ENCODE data around the gene ETNK2. TPM values are rescaled to one million over a fixed set of nuclear protein-coding genes. Genes with fewer than 3 reads are reported as not detected.

Gene ETNK2
- polyA plus RNA-seq, result 1.5 TPM

DNA sequence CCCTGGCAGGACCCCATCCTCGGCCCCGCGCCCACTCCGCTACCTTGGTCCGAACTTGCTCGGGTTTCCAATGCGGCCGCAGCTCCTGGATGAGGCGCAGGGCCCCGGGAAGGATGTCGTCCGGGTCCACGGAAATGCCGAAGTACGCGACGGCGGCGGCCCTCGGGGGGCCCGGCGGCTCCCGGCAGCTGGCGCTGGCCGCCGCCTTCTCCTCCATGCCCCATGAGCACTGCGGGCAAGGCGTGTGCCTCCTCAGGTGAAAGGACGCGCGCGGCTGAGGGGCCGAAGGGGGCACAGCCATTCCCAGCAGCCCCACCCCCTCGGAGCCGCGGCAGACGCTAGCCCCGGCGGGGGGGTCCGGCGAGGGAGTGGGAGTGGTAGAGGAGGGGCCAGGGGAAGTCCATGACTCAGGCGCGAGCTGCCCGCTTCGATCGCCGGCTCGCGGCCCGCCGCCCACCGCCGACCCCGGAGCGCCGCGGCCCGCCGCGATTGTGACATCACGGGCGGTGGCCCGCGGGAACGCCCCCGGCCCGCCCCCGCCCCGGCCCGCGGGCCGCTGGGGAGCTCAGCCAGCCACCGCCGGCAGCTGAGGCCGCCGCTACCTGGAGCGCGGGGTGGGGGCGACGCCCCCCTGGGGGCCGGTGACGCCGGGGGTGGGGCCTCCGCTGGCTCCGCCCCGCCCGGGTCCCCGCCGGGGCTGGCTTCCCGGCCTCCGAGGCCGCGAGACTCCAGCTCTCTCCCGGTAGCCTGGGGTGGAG is at the start of gene ETNK2:
Gene ETNK2 (minus strand): TSS at position 493 of the 758 bp plus-strand sequence. CDS start 192 bp downstream, at position 301.
- H3K27me3 Mint-ChIP-seq, result peaks cover 22% of the 10 kb centered on the region
- H3K4me3 Mint-ChIP-seq, result peak within 1 kb of the TSS; percentile 70 to 94 (median 80)
- H3K27ac Mint-ChIP-seq, result peak within 1 kb of the TSS in 1 of 3 donors; percentile 52
- H3K36me3 Mint-ChIP-seq, result peaks cover 2% of the 10 kb centered on the region
- H3K4me1 Mint-ChIP-seq, result peaks cover 0 to 4% (median 0%) of the 10 kb centered on the region in 3 donors
- H3K9me3 Mint-ChIP-seq, result no peaks in the 10 kb centered on the region

- Mint-ChIP-seq H3K27ac (no peak overlapping the region), H3K27me3 (peaks cover 27% of the 10 kb centered on the region), H3K36me3 (peaks cover 1% of the 10 kb centered on the region), H3K4me1 (no peaks in the 10 kb centered on the region), H3K9me3 (no peaks in the 10 kb centered on the region), H3K4me3 (no peak overlapping the region)
Observed at GRCh38 chr1:204201348-204202040, 49.6 kb upstream of the ETNK2 start.

GRCh38 chr1:204199579-204199978 is 47.7 kb upstream of the ETNK2 start:
- peaks cover 22% of the 10 kb centered on the region for H3K27me3 Mint-ChIP-seq
- H3K4me3 Mint-ChIP-seq, result no peak overlapping the region
- no peaks in the 10 kb centered on the region for H3K9me3 Mint-ChIP-seq
- no peaks in the 10 kb centered on the region for H3K4me1 Mint-ChIP-seq
- H3K36me3 Mint-ChIP-seq, result peaks cover 1% of the 10 kb centered on the region
- H3K27ac Mint-ChIP-seq, result no peak overlapping the region

DNA sequence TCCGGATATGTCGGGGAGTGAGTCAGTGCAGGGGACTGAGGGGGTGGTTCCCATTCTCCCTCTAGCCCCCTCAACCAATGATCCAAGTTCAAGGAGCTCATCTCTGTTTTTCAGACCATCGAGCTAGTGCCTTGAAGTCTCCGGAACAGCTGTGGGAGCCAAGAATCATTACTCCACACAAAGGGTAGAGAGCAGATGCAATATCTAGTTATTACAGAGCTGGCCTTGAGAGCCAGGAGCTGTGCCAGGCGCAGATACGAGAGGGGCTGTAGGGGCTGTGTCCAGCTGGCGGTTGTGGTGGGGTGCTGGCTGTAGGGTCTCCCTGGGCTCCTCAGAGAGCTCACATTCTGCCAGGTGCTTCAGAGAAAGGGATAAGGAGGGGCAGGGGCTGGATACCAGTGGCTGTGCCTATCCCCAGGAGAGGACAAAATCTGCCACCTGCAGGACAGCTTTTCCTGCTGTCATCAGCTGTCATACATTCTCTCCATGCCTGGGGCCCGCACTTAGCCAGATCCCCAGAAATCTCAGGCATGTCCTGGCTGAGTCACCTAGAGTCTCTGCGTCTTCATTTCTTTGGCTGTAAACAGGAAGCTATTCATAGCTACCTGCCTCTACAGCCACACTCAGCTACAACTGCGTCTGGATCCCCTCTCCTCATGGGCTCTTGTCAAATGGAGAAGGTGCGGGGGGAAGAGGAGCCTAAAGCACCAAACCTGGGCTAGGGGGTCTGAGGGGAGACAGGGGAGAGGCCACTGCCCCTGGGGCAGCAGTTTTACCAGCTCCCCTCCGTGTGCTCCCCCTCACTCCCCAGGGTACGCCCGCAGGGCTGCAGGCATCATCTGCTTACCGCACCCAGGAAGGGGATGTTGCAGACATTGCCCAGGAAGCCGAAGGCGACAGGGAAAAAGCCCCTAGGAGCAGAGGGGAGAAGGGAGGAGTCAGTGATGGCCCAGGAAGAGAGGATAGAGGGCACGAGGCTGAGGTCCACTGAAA is 46.8 kb upstream of the ETNK2 start:
- Mint-ChIP-seq H3K36me3 (peaks cover 1% of the 10 kb centered on the region), H3K9me3 (no peaks in the 10 kb centered on the region), H3K4me1 (no peaks in the 10 kb centered on the region), H3K4me3 (no peak overlapping the region), H3K27me3 (peaks cover 25% of the 10 kb centered on the region), H3K27ac (no peak overlapping the region)

GRCh38 chr1:204197068-204197467 is 45.2 kb upstream of the ETNK2 start:
- H3K4me3 Mint-ChIP-seq, result no peak overlapping the region
- no peaks in the 10 kb centered on the region for H3K4me1 Mint-ChIP-seq
- H3K36me3 Mint-ChIP-seq, result no peaks in the 10 kb centered on the region
- no peaks in the 10 kb centered on the region for H3K9me3 Mint-ChIP-seq
- H3K27ac Mint-ChIP-seq, result no peak overlapping the region
- peaks cover 31% of the 10 kb centered on the region for H3K27me3 Mint-ChIP-seq

DNA sequence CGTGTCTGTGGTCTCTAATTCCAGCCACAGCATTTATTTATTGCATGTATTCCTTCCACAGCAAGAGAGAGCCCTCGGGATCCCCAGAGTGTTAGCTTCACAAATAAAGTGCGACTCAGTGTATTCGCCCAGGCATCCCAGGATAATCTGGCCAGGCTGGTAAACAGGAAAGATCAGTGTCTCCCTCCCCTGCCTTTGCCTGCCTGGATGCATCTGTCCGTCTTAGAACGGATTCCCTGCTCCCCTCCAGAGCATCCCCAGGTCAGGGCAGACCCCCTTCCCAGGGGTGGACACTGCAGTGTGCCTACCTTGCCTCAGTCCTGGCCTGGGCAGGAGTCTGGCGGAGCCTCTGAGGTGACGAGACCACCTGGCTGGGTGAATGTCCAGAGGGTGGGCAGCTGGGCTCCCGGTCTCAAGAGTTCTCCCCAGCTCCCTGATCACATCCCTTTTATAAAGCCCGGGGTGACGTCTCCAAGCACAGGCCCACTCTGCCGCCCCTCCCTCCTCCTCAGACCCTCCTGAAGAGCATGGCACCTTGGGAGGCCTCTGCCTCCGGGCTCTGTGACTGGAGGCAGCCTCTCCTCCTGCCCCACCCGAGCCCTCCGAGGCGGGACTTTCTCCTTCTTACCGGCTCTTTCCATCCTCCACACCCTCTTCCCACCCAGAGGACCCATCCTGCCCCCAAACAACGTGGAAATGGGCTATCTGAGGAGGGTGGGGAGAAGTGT is 44.4 kb upstream of the ETNK2 start, which contains the start of gene KISS1:
Gene KISS1 (minus strand): TSS at position 424 of the 728 bp plus-strand sequence. CDS start 3,615 bp downstream, outside the sequence.
- Mint-ChIP-seq H3K4me3 (no peak within 1 kb of the TSS), H3K27me3 (peaks cover 37% of the 10 kb centered on the region), H3K4me1 (peaks cover 0 to 1% (median 0%) of the 10 kb centered on the region in 3 donors), H3K9me3 (no peaks in the 10 kb centered on the region), H3K36me3 (no peaks in the 10 kb centered on the region), H3K27ac (no peak within 1 kb of the TSS)

DNA sequence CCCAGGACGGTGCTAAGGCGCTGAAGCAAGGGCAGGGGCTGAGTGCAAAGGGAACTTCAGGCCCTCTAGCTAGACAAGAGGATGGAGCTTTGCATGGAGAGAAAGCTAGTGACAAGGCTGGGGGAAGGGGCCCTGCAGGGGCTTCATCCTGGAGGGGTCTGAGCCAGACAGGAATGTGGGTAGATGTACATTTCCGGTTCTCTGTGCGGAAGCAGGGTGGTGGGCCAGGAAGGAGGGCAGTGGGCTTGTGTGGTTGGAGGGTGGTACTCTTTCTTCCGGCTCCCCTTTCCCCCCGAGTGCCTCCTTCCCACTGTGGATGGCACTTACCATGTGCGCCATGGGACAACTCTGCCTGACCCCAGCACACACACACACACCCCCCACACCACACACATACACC is 42.9 kb upstream of the ETNK2 start:
- H3K27ac Mint-ChIP-seq, result no peak overlapping the region
- no peaks in the 10 kb centered on the region for H3K36me3 Mint-ChIP-seq
- H3K9me3 Mint-ChIP-seq, result no peaks in the 10 kb centered on the region
- H3K4me1 Mint-ChIP-seq, result peaks cover 0 to 5% (median 2%) of the 10 kb centered on the region in 3 donors
- H3K4me3 Mint-ChIP-seq, result no peak overlapping the region
- H3K27me3 Mint-ChIP-seq, result peaks cover 43% of the 10 kb centered on the region

DNA sequence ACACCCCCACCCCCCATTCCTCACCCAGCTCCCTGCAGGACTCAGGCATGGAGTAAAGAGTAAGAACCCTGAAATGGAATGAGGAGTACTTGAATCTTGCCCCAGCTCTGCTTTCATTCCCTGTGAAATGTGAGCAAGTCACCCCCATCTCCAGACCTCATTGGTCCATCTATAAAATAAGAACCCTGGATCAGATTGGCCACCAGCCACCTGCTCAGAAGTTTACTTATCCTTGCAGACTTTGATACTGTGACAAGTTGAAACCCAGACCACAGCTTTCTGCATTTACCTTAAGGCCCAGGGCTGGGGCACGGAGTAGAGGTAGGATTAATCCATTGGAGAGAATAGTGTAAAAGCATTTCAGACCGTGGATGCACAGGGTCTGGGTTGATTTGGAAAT is 42.2 kb upstream of the ETNK2 start:
- no peaks in the 10 kb centered on the region for H3K9me3 Mint-ChIP-seq
- H3K27ac Mint-ChIP-seq, result no peak overlapping the region
- peaks cover 0 to 5% (median 2%) of the 10 kb centered on the region in 3 donors for H3K4me1 Mint-ChIP-seq
- no peaks in the 10 kb centered on the region for H3K36me3 Mint-ChIP-seq
- H3K27me3 Mint-ChIP-seq, result peaks cover 48% of the 10 kb centered on the region
- H3K4me3 Mint-ChIP-seq, result no peak overlapping the region

DNA sequence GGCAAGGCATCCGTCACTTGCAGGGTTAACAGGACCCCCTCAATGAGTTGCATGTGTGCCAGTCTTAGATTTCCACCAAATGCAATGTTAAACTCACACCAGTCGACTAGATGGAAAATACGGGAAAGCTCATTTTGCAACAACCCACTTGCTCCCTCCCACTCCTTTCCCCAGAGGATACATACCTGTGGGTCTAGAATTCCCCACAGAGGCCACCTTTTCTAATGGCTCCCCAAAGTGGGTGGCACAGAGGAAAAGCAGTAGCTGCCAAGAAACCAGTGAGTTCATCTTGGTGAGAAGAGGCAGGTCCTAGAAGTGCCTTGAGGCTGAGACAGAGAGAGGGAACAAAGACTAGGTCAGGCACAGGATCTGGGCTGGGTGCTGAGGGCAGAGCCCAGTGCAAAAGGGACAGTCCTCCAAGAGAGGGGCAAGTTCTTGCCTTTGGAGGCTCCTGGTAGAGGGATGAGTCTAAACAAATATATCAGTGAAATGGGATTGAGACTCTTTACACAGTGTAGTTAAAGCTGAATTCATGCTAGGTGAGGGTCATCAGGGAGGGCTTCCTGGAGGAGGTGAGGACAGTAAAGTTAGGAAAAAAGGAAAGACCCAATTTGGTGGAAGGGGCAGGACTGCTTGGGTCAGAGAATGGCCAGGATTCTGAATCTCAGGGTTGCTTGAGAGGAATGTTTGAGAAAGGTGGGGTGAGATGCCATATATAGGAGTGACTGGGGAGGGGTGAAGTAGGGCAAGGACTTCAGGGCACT is 40.9 kb upstream of the ETNK2 start:
- peaks cover 52% of the 10 kb centered on the region for H3K27me3 Mint-ChIP-seq
- H3K9me3 Mint-ChIP-seq, result no peaks in the 10 kb centered on the region
- H3K4me1 Mint-ChIP-seq, result peaks cover 0 to 5% (median 2%) of the 10 kb centered on the region in 3 donors
- no peak overlapping the region for H3K4me3 Mint-ChIP-seq
- H3K27ac Mint-ChIP-seq, result no peak overlapping the region
- H3K36me3 Mint-ChIP-seq, result no peaks in the 10 kb centered on the region

GRCh38 chr1:204192046-204192445 is 40.2 kb upstream of the ETNK2 start:
- no peak overlapping the region for H3K4me3 Mint-ChIP-seq
- H3K27me3 Mint-ChIP-seq, result peaks cover 56% of the 10 kb centered on the region
- H3K9me3 Mint-ChIP-seq, result no peaks in the 10 kb centered on the region
- H3K36me3 Mint-ChIP-seq, result no peaks in the 10 kb centered on the region
- peaks cover 0 to 5% (median 2%) of the 10 kb centered on the region in 3 donors for H3K4me1 Mint-ChIP-seq
- H3K27ac Mint-ChIP-seq, result no peak overlapping the region

GRCh38 chr1:204191456-204191855 is 39.6 kb upstream of the ETNK2 start:
- Mint-ChIP-seq H3K36me3 (no peaks in the 10 kb centered on the region), H3K4me3 (peak overlapping the region in 1 of 4 donors; percentile 39), H3K27ac (no peak overlapping the region)

DNA sequence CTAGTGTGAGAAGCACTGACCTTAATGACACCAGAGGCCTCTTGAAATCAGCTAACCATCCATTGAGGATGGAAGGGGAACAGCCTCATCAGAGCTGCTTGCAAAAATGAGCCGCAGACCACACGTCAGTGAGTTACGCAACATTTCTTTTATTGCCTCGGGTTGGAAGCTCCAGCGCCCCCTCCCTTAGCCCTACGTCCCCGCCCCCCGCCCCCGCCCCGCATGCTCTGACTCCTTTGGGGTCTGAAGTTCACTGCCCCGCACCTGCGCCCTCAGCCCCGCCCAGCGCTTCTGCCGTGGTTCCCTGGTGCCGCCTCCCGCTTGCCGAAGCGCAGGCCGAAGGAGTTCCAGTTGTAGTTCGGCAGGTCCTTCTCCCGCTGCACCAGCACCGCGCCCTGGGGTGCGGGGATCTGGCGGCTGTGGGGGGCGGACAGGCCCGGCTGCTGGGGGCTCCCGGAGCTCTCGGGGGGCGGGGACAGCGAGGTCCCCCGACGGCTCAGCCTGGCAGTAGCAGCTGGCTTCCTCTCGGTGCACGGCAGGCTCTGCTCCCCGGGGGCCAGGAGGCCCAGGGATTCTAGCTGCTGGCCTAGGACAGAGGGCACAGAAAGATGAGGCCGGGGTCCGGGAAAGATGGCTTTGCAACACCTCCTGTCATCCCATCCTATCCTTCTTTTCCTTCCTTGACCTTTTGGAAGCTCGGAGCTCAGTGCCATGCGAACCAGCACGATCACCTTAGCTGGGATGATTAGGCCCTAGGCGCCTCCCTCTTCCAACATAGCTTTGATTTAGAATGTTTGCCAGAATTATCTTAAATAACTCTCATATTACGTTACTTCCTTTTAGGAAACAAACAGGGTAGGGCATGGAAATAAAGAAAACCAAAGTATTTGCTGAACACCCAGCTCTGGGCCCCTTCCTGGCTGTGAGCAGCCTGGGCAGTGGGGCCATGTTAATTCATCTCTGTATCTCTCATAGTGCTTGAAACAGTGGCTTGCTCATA is 38.7 kb upstream of the ETNK2 start:
- no peaks in the 10 kb centered on the region for H3K9me3 Mint-ChIP-seq
- H3K27ac Mint-ChIP-seq, result no peak overlapping the region
- peaks cover 58% of the 10 kb centered on the region for H3K27me3 Mint-ChIP-seq
- peak overlapping the region in 2 of 4 donors; percentile 48 to 57 for H3K4me3 Mint-ChIP-seq
- peaks cover 0 to 5% (median 2%) of the 10 kb centered on the region in 3 donors for H3K4me1 Mint-ChIP-seq
- no peaks in the 10 kb centered on the region for H3K36me3 Mint-ChIP-seq

More at GRCh38 chr1:204191456-204191855, 39.6 kb upstream of the ETNK2 start:
- Mint-ChIP-seq H3K4me1 (peaks cover 0 to 5% (median 2%) of the 10 kb centered on the region in 3 donors), H3K9me3 (no peaks in the 10 kb centered on the region), H3K27me3 (peaks cover 61% of the 10 kb centered on the region)
